Activated CD8-positive, alpha-beta T cell treated with anti-CD3 and anti-CD28 coated beads for 36 hours (primary cell): ENCODE data around the gene BHLHE23. TPM values are rescaled to one million over a fixed set of nuclear protein-coding genes. Genes with fewer than 3 reads are reported as not detected.

Source experiments
- ATAC-seq: fragments of 200-7000 bp; cut with Tn5 transposase; one replicate; pipeline ENCODE4 v1.10.0; 2021; ENCODE audit warnings: mild to moderate bottlenecking, moderate library complexity
- CTCF ChIA-PET: fragments of 350-600 bp; sonication (Branson Sonifier 250); formaldehyde crosslinking; loops from one replicate; lab custom pipeline; 2021; ENCODE audit warnings: antibody characterized with exemption; lab: Charles Lee
- POLR2A ChIA-PET: fragments of 350-600 bp; sonication (Branson Sonifier 250); formaldehyde crosslinking; loops from one replicate; lab custom pipeline; 2021; ENCODE audit warnings: antibody characterized with exemption; lab: Charles Lee
- DNase-seq: peaks from one replicate; pipeline ENCODE4 v3.0.0-alpha.2; 2020
- H3K27ac Mint-ChIP-seq: one replicate; pipeline ENCODE4 v1.8.0; 2021; ENCODE audit warnings: mild to moderate bottlenecking, mixed read lengths
- H3K27me3 Mint-ChIP-seq: one replicate; pipeline ENCODE4 v1.8.0; 2021; ENCODE audit warnings: mixed read lengths
- H3K36me3 Mint-ChIP-seq: one replicate; pipeline ENCODE4 v1.8.0; 2021; ENCODE audit warnings: low read depth, mixed read lengths
- H3K4me1 Mint-ChIP-seq: one replicate; pipeline ENCODE4 v1.8.0; 2021; ENCODE audit warnings: low read depth, mixed read lengths
- H3K4me3 Mint-ChIP-seq: one replicate; pipeline ENCODE4 v1.8.0; 2021; ENCODE audit warnings: mild to moderate bottlenecking, moderate library complexity, mixed read lengths
- H3K9me3 Mint-ChIP-seq: one replicate; pipeline ENCODE4 v1.8.0; 2021; ENCODE audit warnings: mixed read lengths
- CTCF ChIP-seq: fragments of 200-600 bp; IDR thresholded peaks from one replicate; pipeline ENCODE4 v1.8.0; 2022; ENCODE audit warnings: antibody characterized with exemption, mild to moderate bottlenecking
- intact Hi-C: fragments of 100-400 bp; cut with micrococcal nuclease; formaldehyde crosslinking; loops from one replicate; pipeline ENCODE4 v1.10.0; 2022
- total RNA-seq, 2 experiments: library from RNA; stranded (reverse); gene quantifications; one replicate each; pipeline ENCODE4 v1.2.3, GENCODE V29; 2021

BHLHE23 gene
- total RNA-seq, 2 experiments from 2014 or later = not detected

- no peak for DNase-seq
- Mint-ChIP-seq H3K27ac (no peak overlapping the region), H3K9me3 (no peaks in the 10 kb centered on the region), H3K27me3 (no peaks in the 10 kb centered on the region), H3K4me3 (no peak overlapping the region), H3K4me1 (peaks cover 23% of the 10 kb centered on the region), H3K36me3 (peaks cover 30% of the 10 kb centered on the region)
- no peak for TF ChIP-seq CTCF
- POLR2A ChIA-PET = no interaction called here
- CTCF ChIA-PET = no interaction called here
- intact Hi-C loops = loop anchor here (10.0 kb wide), 1 partner anchor 52 kb away; no protein-coding TSS in a partner anchor
- ATAC-seq = no peak
These were observed 50.2 kb downstream of the BHLHE23 start for GRCh38 chr20:62956387-62957135.

Other genes with a start within 250 kb of the BHLHE23 start
- gene MRGBP, start 210.5 kb downstream of the BHLHE23 start, total RNA-seq = 10 to 100 TPM; 18.5 to 18.9 TPM
- 10 to 100 TPM; 53.6 to 55.2 TPM for gene OGFR, start 202.1 kb downstream of the BHLHE23 start, total RNA-seq
- gene COL9A3, start 189.9 kb downstream of the BHLHE23 start, total RNA-seq = not detected
- 1 to 10 TPM; 7.5 to 7.6 TPM for gene TCFL5, start 145.1 kb downstream of the BHLHE23 start, total RNA-seq
- 10 to 100 TPM; 45.9 to 47.4 TPM for gene DIDO1, start 80.5 kb downstream of the BHLHE23 start, total RNA-seq
- gene GID8, start 68.8 kb downstream of the BHLHE23 start, total RNA-seq = 10 to 100 TPM; 39.2 to 42.2 TPM
- gene SLC17A9, start 54.3 kb downstream of the BHLHE23 start, total RNA-seq = 10 to 100 TPM; 78.5 to 78.7 TPM
- gene YTHDF1, start 209.2 kb upstream of the BHLHE23 start, total RNA-seq = 10 to 100 TPM; 31.0 TPM
- 1 to 10 TPM; 5.1 to 5.3 TPM for gene BIRC7, start 228.9 kb upstream of the BHLHE23 start, total RNA-seq
- not detected for gene NKAIN4, start 247.5 kb upstream of the BHLHE23 start, total RNA-seq